GM15510 (cell line): Measurements from ENCODE around the gene VRTN.

Experiments used
- POLR2A ChIP-seq: IDR thresholded peaks from 3 replicates; pipeline ENCODE4 v1.6.1; 2011; ENCODE audit warnings: borderline replicate concordance; ENCODE audit not compliant: insufficient read length; ENCODE audit errors: extremely low read depth

VRTN gene

DNA sequence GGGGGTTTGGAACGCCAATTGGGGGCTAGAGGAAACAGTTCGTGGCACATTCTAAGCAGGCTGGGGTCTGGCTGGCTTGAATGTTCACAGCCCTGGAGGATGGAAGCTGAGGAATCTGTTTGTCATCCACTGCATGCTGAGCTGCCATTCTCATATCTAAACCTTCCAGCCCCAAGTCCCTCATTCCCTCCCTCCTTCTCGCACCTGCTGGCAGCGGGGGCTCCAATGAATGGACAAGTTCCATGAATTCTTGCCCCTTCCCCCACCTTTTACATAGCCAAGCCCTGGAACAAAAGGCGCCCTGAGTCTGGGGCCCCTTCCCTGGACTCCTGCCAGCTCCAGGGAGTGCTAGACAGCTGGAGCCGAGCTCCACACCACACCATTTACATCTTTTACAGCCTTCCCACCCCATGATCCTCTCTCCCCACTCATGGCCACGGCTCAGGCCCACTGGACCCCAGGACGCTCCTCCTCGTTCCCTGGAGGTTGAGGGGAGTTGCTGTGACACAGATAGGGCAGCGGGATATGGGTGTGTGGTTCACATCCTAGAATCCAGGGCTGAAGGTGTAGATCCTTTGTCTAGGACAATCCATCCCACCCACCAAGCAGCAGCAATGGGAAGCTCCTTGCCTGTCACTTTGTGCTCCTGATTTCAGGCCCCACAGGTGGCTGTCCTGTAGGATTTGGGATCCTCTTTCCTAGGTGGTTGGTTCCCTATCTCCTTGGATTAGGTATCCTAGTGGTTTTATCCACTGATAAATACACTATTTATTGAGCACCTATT is 21.7 kb upstream of the VRTN start:
- no peak for TF ChIP-seq POLR2A

GRCh38 chr14:74333909-74334308 is 14.4 kb upstream of the VRTN start:
- TF ChIP-seq POLR2A = no peak

DNA sequence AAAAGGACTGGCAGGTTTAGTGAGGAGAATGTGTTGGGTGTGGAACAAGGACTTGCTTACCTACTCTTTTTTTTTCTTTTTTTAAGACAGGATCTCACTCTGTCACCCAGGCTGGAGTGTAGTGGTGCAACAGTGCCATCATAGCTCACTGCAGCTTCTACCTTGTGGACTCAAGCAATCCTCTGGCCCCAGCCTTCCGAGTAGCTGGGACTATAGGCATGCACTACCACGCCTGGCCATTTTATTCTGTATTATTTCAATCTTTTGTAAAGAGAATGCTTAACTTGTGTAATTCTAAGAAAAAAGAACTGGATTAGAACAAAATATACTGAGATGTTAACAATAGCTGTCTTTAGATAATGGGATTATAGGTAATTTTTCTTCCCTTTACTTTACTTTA is 1.9 kb upstream of the VRTN start:
- TF ChIP-seq POLR2A = no peak

- no peak for TF ChIP-seq POLR2A
These were observed 1.0 kb upstream of the VRTN start for GRCh38 chr14:74347097-74347794.

DNA sequence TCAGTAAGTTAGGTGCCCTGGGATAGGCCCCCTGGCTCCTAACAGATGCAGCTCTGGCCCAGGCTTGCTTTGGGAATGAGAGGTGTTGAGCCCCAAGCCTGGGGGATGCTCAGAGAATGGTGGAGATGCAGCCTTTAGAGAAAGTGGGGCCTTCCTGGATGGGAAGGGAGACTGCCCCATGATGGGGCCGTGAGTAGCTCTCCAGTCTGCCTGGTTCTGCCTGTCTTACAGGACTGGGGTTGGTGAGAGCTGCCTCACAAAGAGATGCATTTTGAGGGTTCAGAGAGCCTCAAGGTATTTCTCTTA is 523 bp upstream of the VRTN start:
- no peak for TF ChIP-seq POLR2A

DNA sequence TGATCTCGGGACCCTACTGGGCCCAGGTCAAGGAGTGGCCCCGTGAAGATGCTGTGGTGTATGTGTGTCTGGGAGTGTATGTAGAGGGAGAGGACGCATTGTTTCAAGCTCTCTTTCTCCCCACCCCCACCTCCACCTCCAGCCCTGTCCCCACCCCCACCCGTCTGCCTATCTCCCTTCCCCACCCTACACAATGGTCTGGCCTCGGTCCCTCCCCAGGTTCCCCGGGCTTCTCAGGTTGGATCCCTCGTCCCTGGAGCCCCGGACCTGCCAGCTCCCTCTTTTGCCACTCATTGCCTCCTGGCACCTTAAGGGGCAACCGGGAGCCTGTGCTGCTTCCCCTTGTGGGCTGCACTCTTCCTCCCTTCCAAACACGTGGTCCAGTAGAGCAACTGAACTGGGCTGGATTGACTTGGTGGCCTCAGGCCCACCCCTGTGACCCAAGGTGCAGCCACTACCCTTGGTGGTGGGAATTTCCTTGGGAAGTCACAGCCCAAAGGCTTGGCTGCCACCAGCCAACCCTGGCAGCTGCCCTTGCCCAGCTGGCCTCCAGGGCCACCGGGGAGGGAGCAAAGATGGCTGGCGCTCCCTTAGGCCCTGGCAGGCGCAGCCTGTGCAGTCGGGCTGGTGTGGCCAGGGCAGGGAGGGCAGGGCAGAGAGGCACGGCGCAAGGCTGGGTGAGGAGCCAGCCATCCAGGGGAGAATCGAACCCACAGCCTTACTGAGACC is 628 bp downstream of the VRTN start:
- no peak for TF ChIP-seq POLR2A

DNA sequence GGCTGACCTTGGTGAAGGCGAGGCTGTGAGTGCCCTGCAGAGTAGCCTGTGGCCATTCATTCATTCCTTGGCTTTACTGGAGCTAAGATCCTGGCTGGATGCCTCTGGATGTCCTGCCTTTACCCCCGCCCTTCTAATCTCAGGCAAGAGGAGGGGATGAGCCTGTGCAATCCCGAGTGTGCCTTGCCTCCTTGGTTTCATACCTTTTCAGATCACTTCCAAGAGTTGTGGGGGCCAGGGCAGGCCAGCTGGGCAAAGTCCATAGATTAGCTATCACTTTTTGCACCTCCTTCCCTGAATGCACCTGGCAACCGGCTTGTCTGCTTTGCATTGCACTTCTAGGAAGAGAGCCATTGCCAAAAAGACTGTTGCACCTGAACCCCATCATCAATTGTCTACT is 1.5 kb downstream of the VRTN start:
- no peak for TF ChIP-seq POLR2A

GRCh38 chr14:74350211-74350927 is 2.1 kb downstream of the VRTN start:
- TF ChIP-seq POLR2A = no peak

DNA sequence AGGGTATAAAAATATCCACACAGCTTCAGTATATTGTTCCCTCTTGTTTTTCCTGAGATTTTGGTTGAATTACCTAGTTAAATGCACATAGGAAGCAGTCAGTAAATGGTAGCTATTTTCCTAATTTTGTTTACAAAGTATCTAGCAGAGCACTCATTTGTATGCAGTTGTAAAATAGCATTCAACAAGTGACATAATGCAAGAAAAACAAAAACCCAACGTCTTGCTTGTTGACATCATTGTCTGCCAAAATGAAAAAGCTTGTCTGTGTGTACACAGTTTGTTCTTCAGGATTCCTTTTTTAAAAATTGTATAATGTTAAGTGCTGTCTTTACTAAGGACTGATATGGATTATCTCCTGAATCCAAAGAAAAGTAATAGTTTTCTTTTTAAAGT is 2.7 kb downstream of the VRTN start:
- no peak for TF ChIP-seq POLR2A

GRCh38 chr14:74356892-74357575 is 8.8 kb downstream of the VRTN start:
- no peak for TF ChIP-seq POLR2A

DNA sequence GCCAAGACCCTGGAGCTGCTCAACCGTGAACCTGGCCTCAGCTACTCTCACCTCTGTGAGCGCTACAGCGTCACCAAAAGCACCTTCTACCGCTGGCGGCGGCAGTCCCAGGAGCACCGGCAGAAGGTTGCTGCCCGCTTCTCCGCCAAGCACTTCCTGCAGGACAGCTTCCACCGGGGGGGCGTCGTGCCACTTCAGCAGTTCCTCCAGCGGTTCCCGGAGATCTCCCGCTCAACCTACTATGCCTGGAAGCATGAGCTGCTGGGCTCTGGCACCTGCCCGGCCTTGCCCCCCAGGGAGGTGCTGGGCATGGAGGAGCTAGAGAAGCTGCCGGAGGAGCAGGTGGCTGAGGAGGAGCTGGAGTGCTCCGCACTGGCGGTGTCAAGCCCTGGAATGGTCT is 9.3 kb downstream of the VRTN start:
- no peak for TF ChIP-seq POLR2A

GRCh38 chr14:74358176-74358829 is 10.0 kb downstream of the VRTN start:
- no peak for TF ChIP-seq POLR2A

- no peak for TF ChIP-seq POLR2A
These were observed 11.9 kb downstream of the VRTN start for GRCh38 chr14:74360163-74360562.

- no peak for TF ChIP-seq POLR2A
These were observed 14.2 kb downstream of the VRTN start for GRCh38 chr14:74362361-74362915.
